ENCODE measurements around the gene SMYD3. TPM values are rescaled to one million over a fixed set of nuclear protein-coding genes. Genes with fewer than 3 reads are reported as not detected.

The SMYD3 gene
- polyA plus RNA-seq, 2 of the 4 experiments (the other 2 are of a cell fraction), result 18.2 to 35.2 TPM

GRCh38 chr1:245995474-245995873, 511.6 kb downstream of the SMYD3 start:
- no peak for TF ChIP-seq RAD21 (conservative IDR thresholded peaks at IDR 0.05 in 1 of 2, IDR thresholded peaks at IDR 0.05 in 1 of 2)
- no peak for TF ChIP-seq RCOR1 (IDR thresholded peaks at IDR 0.05; ENCODE audit: low read depth, low read length)
- no peak for TF ChIP-seq JUNB (IDR thresholded peaks at IDR 0.05)
- no peak for TF ChIP-seq ZNF302 (CRISPR knock-in tag; IDR thresholded peaks at IDR 0.05)
- TF ChIP-seq SREBF2 (IDR thresholded peaks at IDR 0.05), result no peak
- no peak for TF ChIP-seq RNF2 (IDR thresholded peaks at IDR 0.05; ENCODE audit: borderline replicate concordance, low read depth)

GRCh38 chr1:245991266-245991665, 515.8 kb downstream of the SMYD3 start:
- Histone ChIP-seq H3K4me2 (no peak overlapping the region), H3K9me3 (no peaks in the 10 kb centered on the region), H3K27ac (no peak overlapping the region), H3K4me3 (no peak overlapping the region), H3K4me1 (peaks cover 10% of the 10 kb centered on the region)
- CTCF ChIA-PET, result no interaction called here
- WGBS (ENCODE audit: missing lambda C conversion rate), result 87% methylated on average over 4 of the region's 4 CpGs
- no peak for TF ChIP-seq TFCP2L1 (CRISPR knock-in tag; IDR thresholded peaks at IDR 0.05)
- TF ChIP-seq FOXS1 (CRISPR knock-in tag; IDR thresholded peaks at IDR 0.05), result no peak
- TF ChIP-seq ATOH8 (CRISPR knock-in tag; IDR thresholded peaks at IDR 0.05; ENCODE audit: low read depth), result no peak
- TF ChIP-seq FOSB (CRISPR knock-in tag; IDR thresholded peaks at IDR 0.05), result no peak
- TF ChIP-seq JUNB (IDR thresholded peaks at IDR 0.05), result no peak
- TF ChIP-seq SREBF2 (IDR thresholded peaks at IDR 0.05), result no peak
- TF ChIP-seq FOSL2 (IDR thresholded peaks at IDR 0.05), result no peak
- TF ChIP-seq FOSL2 (CRISPR knock-in tag; IDR thresholded peaks at IDR 0.05), result no peak
- TF ChIP-seq ZNF302 (CRISPR knock-in tag; IDR thresholded peaks at IDR 0.05), result no peak
- no peak for TF ChIP-seq MAX (IDR thresholded peaks at IDR 0.05)
- TF ChIP-seq REST (IDR thresholded peaks at IDR 0.05), result no peak
- TF ChIP-seq ZC3H11A (IDR thresholded peaks at IDR 0.05), result no peak
- TF ChIP-seq BCL3 (IDR thresholded peaks at IDR 0.05), result no peak
- TF ChIP-seq CHD4 (IDR thresholded peaks at IDR 0.05; ENCODE audit: borderline replicate concordance), result no peak
- TF ChIP-seq TP53 (CRISPR knock-in tag; IDR thresholded peaks at IDR 0.05), result no peak
- TF ChIP-seq NPAS2 (CRISPR knock-in tag; IDR thresholded peaks at IDR 0.05; ENCODE audit: borderline replicate concordance), result no peak
- DNase-seq (ENCODE audit: low read depth in 1 of 2, low spot score in 1 of 2) (no peak), FAIRE-seq (no peak), ATAC-seq (no peak)
- POLR2A ChIA-PET, result no interaction called here

More at GRCh38 chr1:245995474-245995873, 511.6 kb downstream of the SMYD3 start:
- Histone ChIP-seq H3K4me1 (peaks cover 5% of the 10 kb centered on the region), H3K4me3 (no peak overlapping the region), H3K4me2 (no peak overlapping the region), H3K9me3 (no peaks in the 10 kb centered on the region), H3K27ac (no peak overlapping the region)
- ChIA-PET CTCF (no interaction called here), POLR2A (no interaction called here)
- WGBS (ENCODE audit: missing lambda C conversion rate), result 88% methylated on average over 1 of the region's 1 CpG
- no peak for ATAC-seq
- FAIRE-seq, result no peak
- no peak for DNase-seq (ENCODE audit: low read depth in 1 of 2, low spot score in 1 of 2)
